ENCODE results near the gene PPA2. TPM values are rescaled to one million over a fixed set of nuclear protein-coding genes. Genes with fewer than 3 reads are reported as not detected.

PPA2 gene
- total and polyA plus RNA-seq, 2 donors (not counting 1 experiment from before 2014, with no cell fraction given), result 26.9 to 51.5 TPM

DNA sequence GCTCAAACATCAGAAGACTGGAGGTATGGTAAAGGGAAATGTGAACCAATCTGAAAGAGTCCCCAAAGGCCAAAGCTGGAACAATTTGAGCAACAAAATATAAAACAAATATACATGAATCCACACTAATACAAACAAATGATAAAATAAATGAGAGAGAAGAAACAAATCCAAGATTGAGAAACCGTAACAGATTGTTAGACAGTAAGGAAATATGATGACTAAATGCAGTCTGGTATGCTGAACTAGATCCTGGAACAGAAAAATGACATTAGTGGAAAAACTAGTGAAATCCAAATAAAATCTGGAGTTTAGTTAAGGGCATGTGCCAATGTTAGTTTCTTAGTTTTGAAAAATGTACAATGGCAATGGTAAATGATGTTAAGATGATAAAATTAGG is 15.9 kb downstream of the PPA2 start:
- no peaks in the 10 kb centered on the region for H3K9me3 ChIP-seq (ENCODE audit: control extremely low read depth in 1 of 3, control insufficient read depth in 2 of 3, insufficient read depth in 1 of 3, low read length in 2 of 3)
- no peak overlapping the region for H3K9ac ChIP-seq (ENCODE audit: low read length)
- CTCF ChIA-PET, result interaction anchor here (1.3 to 1.8 kb wide), 2 partner anchors 11 to 16 kb away, joined by 3 to 8 read pairs; partner anchors contain the start of gene PPA2
- H4K20me1 ChIP-seq (ENCODE audit: control insufficient read depth, insufficient read depth, low read length, poor library complexity, severe bottlenecking), result no peaks in the 10 kb centered on the region
- peaks cover 5% of the 10 kb centered on the region for H3K79me2 ChIP-seq (ENCODE audit: control insufficient read depth, insufficient read depth, low read length)
- intact Hi-C loops (cut with micrococcal nuclease), result no loop called here
- no peak overlapping the region for H3K4me3 Mint-ChIP-seq
- POLR2A ChIA-PET, result no interaction called here
- no peak for ATAC-seq (ENCODE audit: low read depth)
- no peak for TF ChIP-seq EZH2 (IDR thresholded peaks at IDR 0.05; ENCODE audit: borderline replicate concordance, insufficient read depth, low read depth, low read length, poor library complexity, severe bottlenecking)
- TF ChIP-seq, protein P1, sequence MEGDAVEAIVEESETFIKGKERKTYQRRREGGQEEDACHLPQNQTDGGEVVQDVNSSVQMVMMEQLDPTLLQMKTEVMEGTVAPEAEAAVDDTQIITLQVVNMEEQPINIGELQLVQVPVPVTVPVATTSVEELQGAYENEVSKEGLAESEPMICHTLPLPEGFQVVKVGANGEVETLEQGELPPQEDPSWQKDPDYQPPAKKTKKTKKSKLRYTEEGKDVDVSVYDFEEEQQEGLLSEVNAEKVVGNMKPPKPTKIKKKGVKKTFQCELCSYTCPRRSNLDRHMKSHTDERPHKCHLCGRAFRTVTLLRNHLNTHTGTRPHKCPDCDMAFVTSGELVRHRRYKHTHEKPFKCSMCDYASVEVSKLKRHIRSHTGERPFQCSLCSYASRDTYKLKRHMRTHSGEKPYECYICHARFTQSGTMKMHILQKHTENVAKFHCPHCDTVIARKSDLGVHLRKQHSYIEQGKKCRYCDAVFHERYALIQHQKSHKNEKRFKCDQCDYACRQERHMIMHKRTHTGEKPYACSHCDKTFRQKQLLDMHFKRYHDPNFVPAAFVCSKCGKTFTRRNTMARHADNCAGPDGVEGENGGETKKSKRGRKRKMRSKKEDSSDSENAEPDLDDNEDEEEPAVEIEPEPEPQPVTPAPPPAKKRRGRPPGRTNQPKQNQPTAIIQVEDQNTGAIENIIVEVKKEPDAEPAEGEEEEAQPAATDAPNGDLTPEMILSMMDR (IDR thresholded peaks at IDR 0.05), result no peak
- WGBS (ENCODE audit: insufficient coverage), result no CpG with 5 or more reads among the region's 1 CpG
- no peaks in the 10 kb centered on the region for H3K9me3 Mint-ChIP-seq (ENCODE audit: insufficient read depth)
- H3K4me2 ChIP-seq (replicated peaks; ENCODE audit: low read depth, low read length, poor library complexity, severe bottlenecking), result no peak overlapping the region
- no peak overlapping the region for H3K4me3 ChIP-seq (ENCODE audit: control extremely low read depth in 1 of 5, extremely low read depth in 1 of 5, insufficient read depth in 1 of 5, low read depth in 2 of 5, low read length in 4 of 5)
- no peak overlapping the region for H3K27ac Mint-ChIP-seq
- H3K27ac ChIP-seq (ENCODE audit: low read length in 2 of 2), result no peak overlapping the region
- H3K27me3 ChIP-seq (replicated peaks in 1 of 4; ENCODE audit: control extremely low read depth in 1 of 4, control insufficient read depth in 3 of 4, insufficient read depth in 4 of 4, low read length in 3 of 4), result no peaks in the 10 kb centered on the region
- no peaks in the 10 kb centered on the region for H3K27me3 Mint-ChIP-seq
- peaks cover 12% of the 10 kb centered on the region for H3K4me1 Mint-ChIP-seq
- no peak overlapping the region for H2AFZ ChIP-seq (ENCODE audit: insufficient read depth, low read depth, low read length, poor library complexity, severe bottlenecking)
- H3K4me1 ChIP-seq (ENCODE audit: control insufficient read depth in 2 of 2, insufficient read depth in 2 of 2, low read length in 2 of 2), result peaks cover 0 to 6% of the 10 kb centered on the region in 2 donors
- H3K36me3 ChIP-seq (replicated peaks in 1 of 2; ENCODE audit: control extremely low read depth in 1 of 2, control insufficient read depth in 1 of 2, extremely low read depth in 1 of 2, insufficient read depth in 2 of 2, low read length in 1 of 2), result peaks cover 6 to 17% of the 10 kb centered on the region in 2 experiments
- DNase-seq, result no peak

DNA sequence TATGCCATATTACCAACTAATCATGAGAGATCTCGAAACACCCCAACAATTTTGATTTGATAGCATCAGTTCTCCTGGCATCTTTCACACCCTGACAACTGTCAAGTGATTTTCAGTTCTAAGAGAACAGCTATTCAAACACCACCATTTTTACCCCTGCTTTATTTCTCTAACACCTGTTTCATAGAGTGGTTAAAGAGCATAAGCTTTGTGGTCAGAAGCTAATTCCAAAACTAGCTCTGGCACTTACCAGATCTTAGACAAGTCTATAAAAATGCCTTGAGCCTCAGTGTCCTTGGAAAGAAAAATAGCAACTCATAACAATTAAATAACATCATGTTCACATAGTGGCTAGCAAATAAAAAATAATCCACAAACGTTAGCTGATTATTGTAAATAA is 17.9 kb downstream of the PPA2 start:
- H3K79me2 ChIP-seq (ENCODE audit: control insufficient read depth, insufficient read depth, low read length), result peaks cover 5% of the 10 kb centered on the region
- ChIA-PET POLR2A (no interaction called here), CTCF (interaction anchor here (1.3 kb wide), 1 partner anchor 16 kb away, joined by 3 read pairs; no protein-coding TSS in a partner anchor)
- no peak overlapping the region for H3K9ac ChIP-seq (ENCODE audit: low read length)
- no peak overlapping the region for H2AFZ ChIP-seq (ENCODE audit: insufficient read depth, low read depth, low read length, poor library complexity, severe bottlenecking)
- H3K4me1 ChIP-seq (ENCODE audit: control insufficient read depth in 2 of 2, insufficient read depth in 2 of 2, low read length in 2 of 2), result no peaks in the 10 kb centered on the region
- Mint-ChIP-seq H3K27ac (no peak overlapping the region), H3K4me1 (peaks cover 1% of the 10 kb centered on the region), H3K4me3 (no peak overlapping the region), H3K27me3 (no peaks in the 10 kb centered on the region), H3K9me3 (ENCODE audit: insufficient read depth) (no peaks in the 10 kb centered on the region)
- H3K9me3 ChIP-seq (ENCODE audit: control extremely low read depth in 1 of 3, control insufficient read depth in 2 of 3, insufficient read depth in 1 of 3, low read length in 2 of 3), result no peaks in the 10 kb centered on the region
- WGBS (ENCODE audit: insufficient coverage), result 100% methylated on average over 1 of the region's 2 CpGs
- ATAC-seq (ENCODE audit: low read depth), result no peak
- no peak overlapping the region for H3K27ac ChIP-seq (ENCODE audit: low read length in 2 of 2)
- no peaks in the 10 kb centered on the region for H3K27me3 ChIP-seq (replicated peaks in 1 of 4; ENCODE audit: control extremely low read depth in 1 of 4, control insufficient read depth in 3 of 4, insufficient read depth in 4 of 4, low read length in 3 of 4)
- DNase-seq, result no peak
- H3K4me2 ChIP-seq (replicated peaks; ENCODE audit: low read depth, low read length, poor library complexity, severe bottlenecking), result no peak overlapping the region
- TF ChIP-seq, protein P1 (IDR thresholded peaks at IDR 0.05), result no peak
- H3K4me3 ChIP-seq (ENCODE audit: control extremely low read depth in 1 of 5, extremely low read depth in 1 of 5, insufficient read depth in 1 of 5, low read depth in 2 of 5, low read length in 4 of 5), result no peak overlapping the region
- peaks cover 8 to 28% of the 10 kb centered on the region in 2 experiments for H3K36me3 ChIP-seq (replicated peaks in 1 of 2; ENCODE audit: control extremely low read depth in 1 of 2, control insufficient read depth in 1 of 2, extremely low read depth in 1 of 2, insufficient read depth in 2 of 2, low read length in 1 of 2)
- intact Hi-C loops (cut with micrococcal nuclease), result no loop called here
- no peaks in the 10 kb centered on the region for H4K20me1 ChIP-seq (ENCODE audit: control insufficient read depth, insufficient read depth, low read length, poor library complexity, severe bottlenecking)

All from B cell (primary cell).